Stimulated activated CD8-positive, alpha-beta memory T cell treated with anti-CD3 and anti-CD28 coated beads, Interleukin-4, amount 100 ng/mL, for 24 hours (primary cell): ENCODE measurements around the gene NRCAM.

ENCODE experiments used
- DNase-seq: peaks from one replicate; pipeline ENCODE4 v3.0.0-alpha.2; 2020; ENCODE audit warnings: low read depth

The NRCAM gene

DNA sequence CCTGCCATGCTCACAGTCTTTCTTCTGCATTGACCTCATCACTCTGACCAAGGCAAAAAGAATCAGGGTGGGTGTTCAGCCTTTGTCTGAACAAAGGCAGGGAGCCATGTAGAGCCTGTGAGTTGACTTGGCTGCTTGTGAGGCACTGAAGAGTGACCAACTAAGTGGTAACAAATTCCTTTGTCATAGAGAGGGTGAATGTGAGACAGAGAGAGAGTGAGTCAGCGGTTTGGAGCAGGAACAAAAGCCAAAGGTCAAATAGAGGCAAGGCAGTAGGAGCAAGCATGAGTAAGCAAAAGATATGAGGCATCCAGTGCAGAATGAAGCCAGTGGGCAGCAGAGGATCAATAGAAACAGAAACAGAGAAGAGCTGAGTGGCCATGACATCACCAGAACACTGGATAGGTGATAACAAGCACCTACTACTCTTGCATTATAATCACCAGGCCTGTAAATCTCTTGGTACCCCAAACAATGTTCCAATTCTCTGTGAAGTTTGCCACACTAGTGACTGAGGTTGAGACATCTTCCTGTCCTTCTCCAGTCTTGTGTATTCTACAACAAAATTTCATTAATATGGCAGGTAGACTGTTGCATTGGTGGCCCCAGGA, 209.9 kb downstream of the NRCAM start:
- DNase-seq = no peak

GRCh38 chr7:108245523-108246226, 210.6 kb downstream of the NRCAM start:
- DNase-seq = no peak

DNA sequence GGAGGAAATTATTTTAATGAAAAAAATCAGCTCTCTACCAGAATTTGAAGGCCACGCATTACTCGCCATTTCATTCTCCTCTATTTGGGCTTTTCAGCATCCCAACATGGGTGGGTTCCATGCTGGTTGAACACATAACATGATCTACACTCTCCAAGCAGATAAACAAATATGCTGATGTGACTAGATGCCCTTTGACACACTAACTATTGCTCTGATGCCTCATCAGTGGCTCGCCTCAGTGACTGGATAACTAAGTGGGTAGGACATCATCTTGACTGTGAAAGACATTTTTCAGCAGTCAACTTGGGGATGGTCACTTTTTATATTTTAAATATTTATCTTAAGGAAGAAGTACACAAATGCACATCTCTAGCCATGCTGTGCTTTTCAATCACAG, 212.1 kb downstream of the NRCAM start:
- no peak for DNase-seq

GRCh38 chr7:108239501-108240225, 216.6 kb downstream of the NRCAM start:
- no peak for DNase-seq

DNA sequence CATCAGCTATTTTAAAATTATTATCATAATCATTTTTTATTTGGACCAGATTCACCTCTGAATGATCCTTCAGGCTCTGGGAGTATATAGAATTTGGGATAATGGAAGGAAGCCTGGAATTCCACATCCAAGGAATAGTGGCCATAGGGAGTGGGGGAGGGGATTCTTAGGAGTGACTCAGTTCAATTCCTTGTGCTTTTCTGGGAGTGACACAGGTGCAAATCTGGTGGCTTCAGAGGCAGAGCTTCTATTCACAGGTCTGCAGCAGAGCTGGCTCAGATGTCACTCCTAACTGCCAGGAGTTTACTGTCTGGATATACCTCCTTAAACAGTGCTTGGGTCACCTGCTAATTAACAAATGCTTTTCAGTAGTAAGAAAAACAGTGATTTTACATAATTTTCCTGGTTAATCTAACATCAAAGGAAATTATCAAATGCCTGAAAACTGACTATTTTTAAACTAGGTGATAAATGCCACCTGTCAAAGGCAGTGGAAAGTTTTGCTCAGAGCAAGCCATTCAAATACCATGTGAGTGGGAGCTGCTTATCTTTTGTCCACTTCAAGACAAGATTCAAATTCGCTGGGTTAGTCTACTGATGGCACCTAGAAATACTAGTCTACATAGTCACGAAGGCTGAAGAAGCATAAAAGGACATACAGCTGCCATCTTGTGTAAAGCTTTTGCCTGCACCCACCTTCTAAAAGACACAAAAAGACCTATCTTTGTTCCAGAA, 219.4 kb downstream of the NRCAM start:
- DNase-seq = no peak

DNA sequence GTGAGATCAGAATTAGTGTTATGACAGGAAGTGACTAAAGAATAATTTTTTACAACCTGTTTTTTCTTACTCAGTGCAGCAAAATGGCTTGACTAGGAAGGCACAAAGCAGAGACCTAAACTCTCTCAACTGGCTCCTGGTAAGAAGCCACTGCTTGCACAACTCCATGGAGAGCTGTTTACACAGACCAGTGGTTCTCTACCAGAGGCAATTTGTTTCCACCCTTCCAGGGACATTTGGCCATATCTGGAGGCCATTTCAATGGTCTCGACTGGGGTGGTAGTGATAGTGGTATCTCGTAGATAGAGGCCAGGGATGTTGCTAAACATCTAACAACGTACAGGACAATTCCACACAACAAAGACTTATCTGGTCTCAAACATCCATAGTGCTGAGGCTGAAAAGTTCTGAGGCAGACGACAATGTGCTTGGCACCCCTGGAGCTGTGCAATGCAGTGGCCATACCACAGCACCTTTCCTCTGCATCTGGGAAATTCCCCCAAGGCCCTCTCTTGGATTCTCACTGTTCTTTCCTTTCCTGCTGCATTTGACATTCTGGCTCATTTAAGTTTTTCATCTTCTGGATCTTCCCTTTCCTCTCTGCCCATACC, 220.7 kb downstream of the NRCAM start:
- no peak for DNase-seq

DNA sequence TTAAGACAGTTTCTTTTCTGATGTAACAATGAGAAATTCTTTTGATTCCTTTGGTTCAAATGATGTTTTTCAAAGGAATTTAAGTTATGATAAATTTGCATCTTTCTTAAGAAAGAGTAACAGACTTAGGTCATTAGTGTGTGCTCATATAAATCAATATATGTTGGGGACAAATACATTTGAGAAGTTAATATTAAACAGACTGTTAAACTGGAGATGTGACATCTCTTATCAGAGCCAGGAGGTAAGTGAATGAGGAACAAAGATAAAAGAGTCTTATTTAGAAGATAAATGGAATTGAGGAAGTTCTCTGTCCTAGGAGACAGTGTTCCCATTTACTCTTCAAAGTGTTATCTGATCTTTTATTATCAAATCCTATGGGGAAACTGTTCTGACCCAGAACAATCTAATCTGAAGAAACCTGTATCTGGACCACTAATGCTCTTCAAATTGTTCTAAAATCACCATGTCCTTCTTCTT, 221.2 kb downstream of the NRCAM start:
- DNase-seq = no peak

GRCh38 chr7:108234281-108234680, 222.0 kb downstream of the NRCAM start:
- no peak for DNase-seq

- DNase-seq = no peak
Observed at GRCh38 chr7:108232076-108232475, 224.2 kb downstream of the NRCAM start.

- no peak for DNase-seq
Observed at GRCh38 chr7:108231221-108231620, 225.0 kb downstream of the NRCAM start.

DNA sequence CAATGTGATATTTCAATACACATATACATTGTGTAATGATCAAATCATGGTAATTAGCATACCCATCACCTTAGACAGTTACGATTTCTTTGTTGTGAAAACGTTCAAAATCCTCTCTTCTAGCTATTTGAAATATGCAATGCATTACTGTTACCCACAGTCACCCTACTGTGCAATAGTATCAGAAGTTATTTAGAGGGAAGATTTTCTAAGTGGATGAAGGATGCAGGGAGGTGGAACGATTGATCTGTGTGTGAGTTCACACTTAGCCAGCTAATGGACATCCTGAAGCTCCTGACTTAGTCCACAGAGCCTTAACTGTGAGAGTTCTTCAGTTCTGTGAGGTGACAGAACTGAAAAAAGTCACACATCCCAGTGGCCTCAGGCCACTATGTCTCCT, 228.9 kb downstream of the NRCAM start:
- DNase-seq = no peak

DNA sequence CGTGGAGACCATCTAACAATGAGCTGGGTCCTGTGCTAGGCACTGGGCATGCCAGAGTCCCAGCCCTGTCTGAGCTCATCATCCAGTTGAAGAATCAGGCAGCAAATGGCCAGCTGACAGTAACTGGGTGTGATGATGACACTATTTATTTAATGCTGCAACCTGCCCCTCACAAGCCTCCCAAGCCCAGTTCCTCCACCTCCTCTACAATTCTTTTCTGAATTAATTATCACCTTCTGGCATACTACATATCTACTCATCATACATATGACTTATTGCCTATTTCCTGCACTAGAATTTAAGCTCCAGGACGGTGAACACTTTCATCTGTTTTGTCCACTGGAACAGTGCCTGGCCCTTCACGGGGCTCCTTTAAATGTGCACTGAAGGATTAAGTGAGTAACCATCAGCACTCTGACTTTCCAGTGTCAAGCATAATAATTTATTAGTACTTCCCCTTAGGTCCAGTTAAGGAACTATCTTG, 229.4 kb downstream of the NRCAM start:
- DNase-seq = no peak

- DNase-seq = no peak
Observed at GRCh38 chr7:108225531-108226181, 230.6 kb downstream of the NRCAM start.

GRCh38 chr7:108224387-108224786, 231.8 kb downstream of the NRCAM start:
- no peak for DNase-seq

GRCh38 chr7:108222236-108222892, 233.9 kb downstream of the NRCAM start:
- no peak for DNase-seq

DNA sequence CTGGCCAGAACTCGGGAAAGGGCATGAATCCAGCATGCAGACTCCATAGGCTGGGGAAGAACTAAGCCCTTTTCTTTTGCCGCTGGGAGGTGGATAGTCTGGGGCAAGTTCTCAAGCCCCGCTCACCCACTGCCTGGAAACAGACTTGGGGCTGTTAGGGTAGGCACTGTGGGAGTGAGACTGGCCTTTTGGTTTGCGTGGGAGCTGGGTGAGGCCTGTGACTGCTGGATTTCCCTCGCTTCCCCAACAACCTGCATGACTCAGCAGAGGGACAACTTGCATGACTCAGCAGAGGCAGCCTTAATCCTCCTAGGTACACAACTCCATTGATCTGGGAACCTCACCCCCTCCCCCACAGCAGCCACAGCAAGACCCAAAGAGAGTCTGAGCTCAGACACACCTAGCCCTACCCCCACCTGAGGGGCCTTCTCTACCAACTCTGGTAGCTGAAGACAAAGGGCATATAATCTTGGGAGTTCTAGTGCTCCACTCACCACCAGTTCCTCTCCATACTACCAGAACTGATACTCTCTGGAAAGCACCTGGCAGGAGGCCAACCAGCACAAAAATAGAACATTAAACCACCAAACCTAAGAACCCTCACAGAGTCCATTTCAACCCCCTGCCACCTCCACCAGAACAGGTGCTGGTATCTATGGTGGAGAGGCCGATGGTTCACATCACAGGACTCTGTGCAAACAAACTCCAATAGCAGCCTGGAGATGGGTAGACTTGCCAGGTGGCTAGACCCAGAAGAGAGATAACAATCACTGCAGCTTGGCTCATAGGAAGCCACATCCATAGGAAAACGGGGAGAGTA, 244.6 kb downstream of the NRCAM start:
- no peak for DNase-seq

GRCh38 chr7:108210796-108211195, 245.4 kb downstream of the NRCAM start:
- DNase-seq = no peak

- DNase-seq = no peak
Observed at GRCh38 chr7:108205311-108205710, 250.9 kb downstream of the NRCAM start.

DNA sequence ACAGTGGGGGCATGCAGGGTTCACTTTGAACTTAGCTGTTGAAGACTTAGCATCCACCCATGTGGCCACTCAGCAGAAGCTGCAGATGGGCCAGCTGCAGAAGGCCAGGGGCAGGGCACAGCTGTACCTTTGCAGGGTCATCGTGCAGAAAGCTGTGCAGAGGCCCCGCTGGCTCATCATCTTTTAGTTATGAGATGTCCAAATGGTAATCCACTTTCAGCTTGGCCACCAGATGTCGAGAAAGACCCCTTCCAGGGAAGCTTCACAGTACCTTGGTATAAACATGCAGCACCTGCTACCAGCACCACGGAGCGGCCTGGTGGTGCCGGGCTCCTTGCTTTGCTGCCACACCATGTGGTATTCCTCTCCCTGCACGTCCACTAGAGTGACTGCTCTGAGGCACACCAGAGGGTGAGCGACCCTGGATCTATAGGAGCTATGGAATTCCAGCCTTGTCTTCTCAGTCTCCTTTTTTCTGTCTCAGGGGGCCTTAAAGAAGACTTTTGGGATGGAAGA, 251.9 kb downstream of the NRCAM start:
- DNase-seq = no peak

DNA sequence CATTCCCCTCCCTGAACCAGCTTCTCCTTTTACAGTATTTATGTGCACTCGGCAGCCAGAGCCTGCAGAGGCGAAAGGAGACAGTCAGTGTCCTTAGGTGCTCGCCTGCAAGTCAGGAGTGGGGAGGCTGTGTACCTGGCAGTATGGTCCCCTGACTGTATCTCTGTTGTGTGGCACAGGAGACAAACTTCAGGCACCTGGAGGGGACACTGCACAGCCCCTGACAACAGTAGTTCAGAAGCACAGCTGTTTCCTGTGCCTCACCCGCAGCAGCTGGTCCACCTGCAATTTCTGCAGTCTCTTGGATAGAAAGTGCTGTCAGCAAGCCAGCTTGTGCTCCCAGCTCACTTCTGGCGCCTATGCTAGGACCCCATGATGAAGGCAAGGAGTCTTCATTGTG, 252.7 kb downstream of the NRCAM start:
- DNase-seq = no peak
